WTC11 (cell line): Measurements from ENCODE around the gene TBRG4. TPM values are rescaled to one million over a fixed set of nuclear protein-coding genes. Genes with fewer than 3 reads are reported as not detected.

Source experiments
- ATAC-seq: fragments of 200-7000 bp; cut with Tn5 transposase; 2 replicates; pipeline ENCODE4 v1.10.0; 2021; ENCODE audit warnings: mild to moderate bottlenecking, moderate library complexity
- CTCF ChIA-PET: fragments of 300-600 bp; sonication (Branson Sonifier 250); formaldehyde crosslinking; loops from one replicate; lab custom pipeline; 2021; ENCODE audit warnings: antibody characterized with exemption; lab: Charles Lee
- POLR2A ChIA-PET: fragments of 350-600 bp; sonication (Branson Sonifier 250); formaldehyde crosslinking; loops from one replicate; lab custom pipeline; 2021; ENCODE audit warnings: antibody characterized with exemption; lab: Charles Lee
- DNase-seq: peaks from one replicate; pipeline ENCODE4 v3.0.0; 2021; ENCODE audit warnings: low spot score
- H3K27ac Mint-ChIP-seq: 2 replicates; pipeline ENCODE4 v1.8.0; 2021; ENCODE audit warnings: mixed read lengths
- H3K27me3 Mint-ChIP-seq: 2 replicates; pipeline ENCODE4 v1.8.0; 2021; ENCODE audit warnings: low read depth, mild to moderate bottlenecking, moderate library complexity, mixed read lengths
- H3K36me3 Mint-ChIP-seq: 2 replicates; pipeline ENCODE4 v1.8.0; 2021; ENCODE audit warnings: mixed read lengths
- H3K4me1 Mint-ChIP-seq: 2 replicates; pipeline ENCODE4 v1.8.0; 2022; ENCODE audit warnings: mixed read lengths
- H3K4me3 Mint-ChIP-seq: 2 replicates; pipeline ENCODE4 v1.8.0; 2021; ENCODE audit warnings: mild to moderate bottlenecking, moderate library complexity, mixed read lengths
- H3K9me3 Mint-ChIP-seq: 2 replicates; pipeline ENCODE4 v1.8.0; 2021; ENCODE audit warnings: mixed read lengths
- ETV6 ChIP-seq: sonication (generic); formaldehyde crosslinking; IDR thresholded peaks from 2 replicates; pipeline ENCODE4 v1.8.1; 2022; ENCODE audit warnings: mild to moderate bottlenecking, missing genetic modification reagents
- FOXK1 ChIP-seq: sonication (generic); formaldehyde crosslinking; IDR thresholded peaks from 2 replicates; pipeline ENCODE4 v1.8.0; 2022; ENCODE audit warnings: mild to moderate bottlenecking, moderate library complexity, missing genetic modification reagents
- FOXP1 ChIP-seq: sonication (generic); formaldehyde crosslinking; IDR thresholded peaks from 2 replicates; pipeline ENCODE4 v1.8.0; 2022; ENCODE audit warnings: missing genetic modification reagents, mild to moderate bottlenecking, moderate library complexity, borderline replicate concordance
- GRHL2 ChIP-seq: fragments of 250-450 bp; sonication (Bioruptor Pico); IDR thresholded peaks from 2 replicates; pipeline ENCODE4 v1.8.0; 2022; ENCODE audit warnings: mild to moderate bottlenecking, moderate library complexity; ENCODE audit not compliant: insufficient replicate concordance, severe bottlenecking
- MXD4 ChIP-seq: fragments of 250-450 bp; sonication (Bioruptor Pico); IDR thresholded peaks from 2 replicates; pipeline ENCODE4 v1.8.0; 2021; ENCODE audit warnings: mild to moderate bottlenecking, moderate library complexity, borderline replicate concordance
- RELA ChIP-seq: sonication (generic); formaldehyde crosslinking; IDR thresholded peaks from 2 replicates; pipeline ENCODE4 v1.8.1; 2022; ENCODE audit warnings: missing genetic modification reagents, mild to moderate bottlenecking, borderline replicate concordance
- TCF7 ChIP-seq: sonication (generic); formaldehyde crosslinking; IDR thresholded peaks from 2 replicates; pipeline ENCODE4 v1.8.0; 2022; ENCODE audit warnings: mild to moderate bottlenecking, low read depth, missing genetic modification reagents, moderate library complexity
- TEAD1 ChIP-seq: sonication (generic); formaldehyde crosslinking; IDR thresholded peaks from 2 replicates; pipeline ENCODE4 v1.8.0; 2022; ENCODE audit warnings: mild to moderate bottlenecking, missing genetic modification reagents
- ZBTB21 ChIP-seq: sonication (generic); formaldehyde crosslinking; IDR thresholded peaks from 2 replicates; pipeline ENCODE4 v1.8.1; 2023; ENCODE audit warnings: mild to moderate bottlenecking, missing genetic modification reagents, borderline replicate concordance
- ZNF138 ChIP-seq: sonication (generic); formaldehyde crosslinking; conservative IDR thresholded peaks from 2 replicates; pipeline ENCODE4 v1.8.1; 2022; ENCODE audit warnings: mild to moderate bottlenecking, moderate library complexity, missing genetic modification reagents
- ZNF232 ChIP-seq: sonication (generic); formaldehyde crosslinking; IDR thresholded peaks from 2 replicates; pipeline ENCODE4 v1.8.0; 2022; ENCODE audit warnings: mild to moderate bottlenecking, missing genetic modification reagents
- ZNF396 ChIP-seq: fragments of 250-450 bp; sonication (Bioruptor Pico); IDR thresholded peaks from 2 replicates; pipeline ENCODE4 v1.8.0; 2021; ENCODE audit warnings: mild to moderate bottlenecking, moderate library complexity, borderline replicate concordance
- ZNF416 ChIP-seq: fragments of 250-450 bp; sonication (Bioruptor Pico); IDR thresholded peaks from 2 replicates; pipeline ENCODE4 v1.9.0; 2021; ENCODE audit warnings: mild to moderate bottlenecking, inconsistent platforms
- ZNF423 ChIP-seq: fragments of 250-450 bp; sonication (Bioruptor Pico); IDR thresholded peaks from 2 replicates; pipeline ENCODE4 v2.1.2; 2022; ENCODE audit warnings: mild to moderate bottlenecking, moderate library complexity
- total RNA-seq: library from RNA; stranded (reverse); gene quantifications from 3 replicates; pipeline ENCODE4 v1.2.3, GENCODE V29; 2021
- TF ChIP-seq, protein P1 (sequence below): sonication (generic); formaldehyde crosslinking; conservative IDR thresholded peaks from 2 replicates; pipeline ENCODE4 v1.8.1; 2022; ENCODE audit warnings: mild to moderate bottlenecking, missing genetic modification reagents
- TF ChIP-seq, protein P2 (sequence below): sonication (generic); formaldehyde crosslinking; IDR thresholded peaks from 2 replicates; pipeline ENCODE4 v1.8.1; 2022; ENCODE audit warnings: low read depth, missing genetic modification reagents, borderline replicate concordance
- TF ChIP-seq, protein P3 (sequence below): sonication (generic); formaldehyde crosslinking; IDR thresholded peaks from 2 replicates; pipeline ENCODE4 v1.8.0; 2022; ENCODE audit warnings: mild to moderate bottlenecking, missing genetic modification reagents
- TF ChIP-seq, protein P4 (sequence below): sonication (generic); formaldehyde crosslinking; IDR thresholded peaks from 2 replicates; pipeline ENCODE4 v1.8.0; 2023; ENCODE audit warnings: mild to moderate bottlenecking, missing genetic modification reagents
- TF ChIP-seq, protein P5 (sequence below): sonication (generic); formaldehyde crosslinking; IDR thresholded peaks from 2 replicates; pipeline ENCODE4 v1.8.0; 2023; ENCODE audit warnings: missing genetic modification reagents, mild to moderate bottlenecking, borderline replicate concordance
- TF ChIP-seq, protein P6 (sequence below): sonication (generic); formaldehyde crosslinking; IDR thresholded peaks from 2 replicates; pipeline ENCODE4 v1.8.0; 2022; ENCODE audit warnings: missing genetic modification reagents
- TF ChIP-seq, protein P7 (sequence below): sonication (generic); formaldehyde crosslinking; IDR thresholded peaks from 2 replicates; pipeline ENCODE4 v1.8.1; 2023; ENCODE audit warnings: mild to moderate bottlenecking, missing genetic modification reagents, moderate library complexity
- TF ChIP-seq, protein P8 (sequence below): sonication (generic); formaldehyde crosslinking; IDR thresholded peaks from 2 replicates; pipeline ENCODE4 v1.8.0; 2022; ENCODE audit warnings: mild to moderate bottlenecking, missing genetic modification reagents

Gene TBRG4
- total RNA-seq, 1 experiment from 2014 or later = 167 TPM

DNA sequence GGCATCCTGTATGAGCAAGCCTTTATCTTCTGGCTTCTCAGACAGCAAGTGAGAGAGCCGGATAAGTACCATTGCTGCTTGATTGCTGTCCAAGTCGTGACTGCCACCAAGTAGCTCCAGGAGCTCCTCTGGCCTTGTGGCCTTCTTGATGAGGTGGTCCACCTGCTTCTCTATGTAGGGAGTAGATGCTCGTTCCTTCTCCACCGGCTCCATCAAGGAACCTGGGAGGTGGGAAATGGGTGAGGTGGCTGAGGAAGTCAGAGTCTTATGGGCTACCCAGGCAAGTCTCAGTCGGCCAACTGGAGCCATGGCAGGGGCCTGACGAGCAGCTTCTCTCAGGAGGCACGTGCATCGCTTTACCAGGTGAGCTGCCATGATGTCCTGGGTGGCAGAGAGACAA is 2.6 kb downstream of the TBRG4 start:
- Mint-ChIP-seq H3K9me3 (no peaks in the 10 kb centered on the region), H3K36me3 (peaks cover 45% of the 10 kb centered on the region), H3K27me3 (no peaks in the 10 kb centered on the region; the same call in 1 of the 2 replicates), H3K27ac (no peak overlapping the region), H3K4me3 (no peak overlapping the region), H3K4me1 (peaks cover 12% of the 10 kb centered on the region)
- TF ChIP-seq TEAD1 (CRISPR knock-in tag) = no peak
- TF ChIP-seq, protein P1, sequence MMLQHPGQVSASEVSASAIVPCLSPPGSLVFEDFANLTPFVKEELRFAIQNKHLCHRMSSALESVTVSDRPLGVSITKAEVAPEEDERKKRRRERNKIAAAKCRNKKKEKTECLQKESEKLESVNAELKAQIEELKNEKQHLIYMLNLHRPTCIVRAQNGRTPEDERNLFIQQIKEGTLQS = no peak
- no peak for TF ChIP-seq ZNF232 (CRISPR knock-in tag)
- TF ChIP-seq ZNF423 (CRISPR knock-in tag) = no peak
- TF ChIP-seq, protein P2, sequence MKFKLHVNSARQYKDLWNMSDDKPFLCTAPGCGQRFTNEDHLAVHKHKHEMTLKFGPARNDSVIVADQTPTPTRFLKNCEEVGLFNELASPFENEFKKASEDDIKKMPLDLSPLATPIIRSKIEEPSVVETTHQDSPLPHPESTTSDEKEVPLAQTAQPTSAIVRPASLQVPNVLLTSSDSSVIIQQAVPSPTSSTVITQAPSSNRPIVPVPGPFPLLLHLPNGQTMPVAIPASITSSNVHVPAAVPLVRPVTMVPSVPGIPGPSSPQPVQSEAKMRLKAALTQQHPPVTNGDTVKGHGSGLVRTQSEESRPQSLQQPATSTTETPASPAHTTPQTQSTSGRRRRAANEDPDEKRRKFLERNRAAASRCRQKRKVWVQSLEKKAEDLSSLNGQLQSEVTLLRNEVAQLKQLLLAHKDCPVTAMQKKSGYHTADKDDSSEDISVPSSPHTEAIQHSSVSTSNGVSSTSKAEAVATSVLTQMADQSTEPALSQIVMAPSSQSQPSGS (CRISPR knock-in tag) = no peak
- TF ChIP-seq MXD4 (CRISPR knock-in tag) = no peak
- no peak for TF ChIP-seq RELA (CRISPR knock-in tag)
- no peak for TF ChIP-seq FOXK1
- no peak for TF ChIP-seq ZBTB21 (CRISPR knock-in tag)
- no peak for TF ChIP-seq ZNF396
- TF ChIP-seq, protein P3, sequence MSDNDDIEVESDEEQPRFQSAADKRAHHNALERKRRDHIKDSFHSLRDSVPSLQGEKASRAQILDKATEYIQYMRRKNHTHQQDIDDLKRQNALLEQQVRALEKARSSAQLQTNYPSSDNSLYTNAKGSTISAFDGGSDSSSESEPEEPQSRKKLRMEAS (CRISPR knock-in tag) = no peak
- TF ChIP-seq, protein P4, sequence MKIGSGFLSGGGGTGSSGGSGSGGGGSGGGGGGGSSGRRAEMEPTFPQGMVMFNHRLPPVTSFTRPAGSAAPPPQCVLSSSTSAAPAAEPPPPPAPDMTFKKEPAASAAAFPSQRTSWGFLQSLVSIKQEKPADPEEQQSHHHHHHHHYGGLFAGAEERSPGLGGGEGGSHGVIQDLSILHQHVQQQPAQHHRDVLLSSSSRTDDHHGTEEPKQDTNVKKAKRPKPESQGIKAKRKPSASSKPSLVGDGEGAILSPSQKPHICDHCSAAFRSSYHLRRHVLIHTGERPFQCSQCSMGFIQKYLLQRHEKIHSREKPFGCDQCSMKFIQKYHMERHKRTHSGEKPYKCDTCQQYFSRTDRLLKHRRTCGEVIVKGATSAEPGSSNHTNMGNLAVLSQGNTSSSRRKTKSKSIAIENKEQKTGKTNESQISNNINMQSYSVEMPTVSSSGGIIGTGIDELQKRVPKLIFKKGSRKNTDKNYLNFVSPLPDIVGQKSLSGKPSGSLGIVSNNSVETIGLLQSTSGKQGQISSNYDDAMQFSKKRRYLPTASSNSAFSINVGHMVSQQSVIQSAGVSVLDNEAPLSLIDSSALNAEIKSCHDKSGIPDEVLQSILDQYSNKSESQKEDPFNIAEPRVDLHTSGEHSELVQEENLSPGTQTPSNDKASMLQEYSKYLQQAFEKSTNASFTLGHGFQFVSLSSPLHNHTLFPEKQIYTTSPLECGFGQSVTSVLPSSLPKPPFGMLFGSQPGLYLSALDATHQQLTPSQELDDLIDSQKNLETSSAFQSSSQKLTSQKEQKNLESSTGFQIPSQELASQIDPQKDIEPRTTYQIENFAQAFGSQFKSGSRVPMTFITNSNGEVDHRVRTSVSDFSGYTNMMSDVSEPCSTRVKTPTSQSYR (CRISPR knock-in tag) = no peak
- TF ChIP-seq, protein P5, sequence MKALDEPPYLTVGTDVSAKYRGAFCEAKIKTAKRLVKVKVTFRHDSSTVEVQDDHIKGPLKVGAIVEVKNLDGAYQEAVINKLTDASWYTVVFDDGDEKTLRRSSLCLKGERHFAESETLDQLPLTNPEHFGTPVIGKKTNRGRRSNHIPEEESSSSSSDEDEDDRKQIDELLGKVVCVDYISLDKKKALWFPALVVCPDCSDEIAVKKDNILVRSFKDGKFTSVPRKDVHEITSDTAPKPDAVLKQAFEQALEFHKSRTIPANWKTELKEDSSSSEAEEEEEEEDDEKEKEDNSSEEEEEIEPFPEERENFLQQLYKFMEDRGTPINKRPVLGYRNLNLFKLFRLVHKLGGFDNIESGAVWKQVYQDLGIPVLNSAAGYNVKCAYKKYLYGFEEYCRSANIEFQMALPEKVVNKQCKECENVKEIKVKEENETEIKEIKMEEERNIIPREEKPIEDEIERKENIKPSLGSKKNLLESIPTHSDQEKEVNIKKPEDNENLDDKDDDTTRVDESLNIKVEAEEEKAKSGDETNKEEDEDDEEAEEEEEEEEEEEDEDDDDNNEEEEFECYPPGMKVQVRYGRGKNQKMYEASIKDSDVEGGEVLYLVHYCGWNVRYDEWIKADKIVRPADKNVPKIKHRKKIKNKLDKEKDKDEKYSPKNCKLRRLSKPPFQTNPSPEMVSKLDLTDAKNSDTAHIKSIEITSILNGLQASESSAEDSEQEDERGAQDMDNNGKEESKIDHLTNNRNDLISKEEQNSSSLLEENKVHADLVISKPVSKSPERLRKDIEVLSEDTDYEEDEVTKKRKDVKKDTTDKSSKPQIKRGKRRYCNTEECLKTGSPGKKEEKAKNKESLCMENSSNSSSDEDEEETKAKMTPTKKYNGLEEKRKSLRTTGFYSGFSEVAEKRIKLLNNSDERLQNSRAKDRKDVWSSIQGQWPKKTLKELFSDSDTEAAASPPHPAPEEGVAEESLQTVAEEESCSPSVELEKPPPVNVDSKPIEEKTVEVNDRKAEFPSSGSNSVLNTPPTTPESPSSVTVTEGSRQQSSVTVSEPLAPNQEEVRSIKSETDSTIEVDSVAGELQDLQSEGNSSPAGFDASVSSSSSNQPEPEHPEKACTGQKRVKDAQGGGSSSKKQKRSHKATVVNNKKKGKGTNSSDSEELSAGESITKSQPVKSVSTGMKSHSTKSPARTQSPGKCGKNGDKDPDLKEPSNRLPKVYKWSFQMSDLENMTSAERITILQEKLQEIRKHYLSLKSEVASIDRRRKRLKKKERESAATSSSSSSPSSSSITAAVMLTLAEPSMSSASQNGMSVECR (CRISPR knock-in tag) = no peak
- no peak for TF ChIP-seq GRHL2 (CRISPR knock-in tag)
- ATAC-seq (no peak), DNase-seq (no peak)
- CTCF ChIA-PET = no interaction called here
- POLR2A ChIA-PET = interaction anchor here (1.1 kb wide), 1 partner anchor 123 kb away, joined by 5 read pairs; no protein-coding TSS in a partner anchor

DNA sequence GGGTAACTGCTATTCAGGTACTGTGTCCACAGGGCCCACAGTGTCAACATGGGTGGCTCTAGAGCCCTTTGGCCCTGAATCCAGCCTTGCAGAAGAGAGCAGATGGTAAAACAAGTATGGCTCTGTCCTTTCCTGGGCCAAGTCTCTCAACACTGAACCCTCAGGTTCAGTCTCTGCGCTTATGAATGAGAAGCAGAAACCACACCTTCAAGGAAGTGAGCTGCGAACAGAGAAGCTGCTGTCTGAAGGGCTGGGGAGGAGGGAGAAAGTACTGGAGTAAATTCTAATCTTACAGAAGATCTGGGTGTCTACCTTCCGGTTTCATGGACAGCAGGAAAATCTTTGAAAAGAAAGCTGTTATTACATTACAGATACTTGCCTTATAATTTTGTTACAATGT is 4.1 kb downstream of the TBRG4 start:
- Mint-ChIP-seq H3K36me3 (peaks cover 57% of the 10 kb centered on the region), H3K27ac (no peak overlapping the region), H3K4me1 (peaks cover 8% of the 10 kb centered on the region), H3K27me3 (no peaks in the 10 kb centered on the region; the same call in 1 of the 2 replicates), H3K9me3 (no peaks in the 10 kb centered on the region), H3K4me3 (no peak overlapping the region)
- DNase-seq (no peak), ATAC-seq (no peak)
- ChIA-PET POLR2A (no interaction called here), CTCF (no interaction called here)
- TF ChIP-seq FOXP1 (CRISPR knock-in tag) (no peak), ETV6 (no peak), ZNF416 (no peak), TCF7 (CRISPR knock-in tag) (no peak), ZNF138 (CRISPR knock-in tag) (no peak)
- TF ChIP-seq, protein P6, sequence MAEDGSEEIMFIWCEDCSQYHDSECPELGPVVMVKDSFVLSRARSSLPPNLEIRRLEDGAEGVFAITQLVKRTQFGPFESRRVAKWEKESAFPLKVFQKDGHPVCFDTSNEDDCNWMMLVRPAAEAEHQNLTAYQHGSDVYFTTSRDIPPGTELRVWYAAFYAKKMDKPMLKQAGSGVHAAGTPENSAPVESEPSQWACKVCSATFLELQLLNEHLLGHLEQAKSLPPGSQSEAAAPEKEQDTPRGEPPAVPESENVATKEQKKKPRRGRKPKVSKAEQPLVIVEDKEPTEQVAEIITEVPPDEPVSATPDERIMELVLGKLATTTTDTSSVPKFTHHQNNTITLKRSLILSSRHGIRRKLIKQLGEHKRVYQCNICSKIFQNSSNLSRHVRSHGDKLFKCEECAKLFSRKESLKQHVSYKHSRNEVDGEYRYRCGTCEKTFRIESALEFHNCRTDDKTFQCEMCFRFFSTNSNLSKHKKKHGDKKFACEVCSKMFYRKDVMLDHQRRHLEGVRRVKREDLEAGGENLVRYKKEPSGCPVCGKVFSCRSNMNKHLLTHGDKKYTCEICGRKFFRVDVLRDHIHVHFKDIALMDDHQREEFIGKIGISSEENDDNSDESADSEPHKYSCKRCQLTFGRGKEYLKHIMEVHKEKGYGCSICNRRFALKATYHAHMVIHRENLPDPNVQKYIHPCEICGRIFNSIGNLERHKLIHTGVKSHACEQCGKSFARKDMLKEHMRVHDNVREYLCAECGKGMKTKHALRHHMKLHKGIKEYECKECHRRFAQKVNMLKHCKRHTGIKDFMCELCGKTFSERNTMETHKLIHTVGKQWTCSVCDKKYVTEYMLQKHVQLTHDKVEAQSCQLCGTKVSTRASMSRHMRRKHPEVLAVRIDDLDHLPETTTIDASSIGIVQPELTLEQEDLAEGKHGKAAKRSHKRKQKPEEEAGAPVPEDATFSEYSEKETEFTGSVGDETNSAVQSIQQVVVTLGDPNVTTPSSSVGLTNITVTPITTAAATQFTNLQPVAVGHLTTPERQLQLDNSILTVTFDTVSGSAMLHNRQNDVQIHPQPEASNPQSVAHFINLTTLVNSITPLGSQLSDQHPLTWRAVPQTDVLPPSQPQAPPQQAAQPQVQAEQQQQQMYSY (CRISPR knock-in tag) = no peak
- TF ChIP-seq, protein P7, sequence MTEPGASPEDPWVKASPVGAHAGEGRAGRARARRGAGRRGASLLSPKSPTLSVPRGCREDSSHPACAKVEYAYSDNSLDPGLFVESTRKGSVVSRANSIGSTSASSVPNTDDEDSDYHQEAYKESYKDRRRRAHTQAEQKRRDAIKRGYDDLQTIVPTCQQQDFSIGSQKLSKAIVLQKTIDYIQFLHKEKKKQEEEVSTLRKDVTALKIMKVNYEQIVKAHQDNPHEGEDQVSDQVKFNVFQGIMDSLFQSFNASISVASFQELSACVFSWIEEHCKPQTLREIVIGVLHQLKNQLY (CRISPR knock-in tag) = no peak
- TF ChIP-seq, protein P8, sequence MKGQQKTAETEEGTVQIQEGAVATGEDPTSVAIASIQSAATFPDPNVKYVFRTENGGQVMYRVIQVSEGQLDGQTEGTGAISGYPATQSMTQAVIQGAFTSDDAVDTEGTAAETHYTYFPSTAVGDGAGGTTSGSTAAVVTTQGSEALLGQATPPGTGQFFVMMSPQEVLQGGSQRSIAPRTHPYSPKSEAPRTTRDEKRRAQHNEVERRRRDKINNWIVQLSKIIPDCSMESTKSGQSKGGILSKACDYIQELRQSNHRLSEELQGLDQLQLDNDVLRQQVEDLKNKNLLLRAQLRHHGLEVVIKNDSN = no peak
